Activated CD4-positive, alpha-beta memory T cell treated with anti-CD3 and anti-CD28 coated beads for 36 hours (primary cell): ENCODE measurements around the gene XYLT1. TPM values are rescaled to one million over a fixed set of nuclear protein-coding genes. Genes with fewer than 3 reads are reported as not detected.

ENCODE experiments used
- CTCF ChIA-PET: fragments of 350-600 bp; sonication (Branson Sonifier 250); formaldehyde crosslinking; loops from one replicate; lab custom pipeline; 2021; ENCODE audit warnings: antibody characterized with exemption, inconsistent platforms; lab: Charles Lee
- POLR2A ChIA-PET: fragments of 350-600 bp; sonication (Branson Sonifier 250); formaldehyde crosslinking; loops from one replicate; lab custom pipeline; 2021; ENCODE audit warnings: antibody characterized with exemption; lab: Charles Lee
- DNase-seq: peaks from one replicate; pipeline ENCODE4 v3.0.0-alpha.2; 2020
- H3K27ac Mint-ChIP-seq: one replicate; pipeline ENCODE4 v1.8.0; 2021; ENCODE audit warnings: mixed read lengths
- H3K27me3 Mint-ChIP-seq: one replicate; pipeline ENCODE4 v1.8.0; 2021; ENCODE audit warnings: mixed read lengths
- H3K36me3 Mint-ChIP-seq: one replicate; pipeline ENCODE4 v1.8.0; 2021; ENCODE audit warnings: mixed read lengths
- H3K4me1 Mint-ChIP-seq: one replicate; pipeline ENCODE4 v1.8.0; 2021; ENCODE audit warnings: low read depth, mixed read lengths
- H3K4me3 Mint-ChIP-seq: one replicate; pipeline ENCODE4 v1.8.0; 2021; ENCODE audit warnings: mild to moderate bottlenecking, mixed read lengths
- H3K9me3 Mint-ChIP-seq: one replicate; pipeline ENCODE4 v1.8.0; 2021; ENCODE audit warnings: mixed read lengths
- intact Hi-C: fragments of 100-400 bp; cut with micrococcal nuclease; formaldehyde crosslinking; loops from one replicate; pipeline ENCODE4 v1.15.1; 2023
- total RNA-seq, 2 experiments: library from RNA; stranded (reverse); gene quantifications; one replicate each; pipeline ENCODE4 v1.2.3, GENCODE V29; 2021

XYLT1 gene
- total RNA-seq, 2 experiments from 2014 or later: 6.2 to 6.8 TPM

DNA sequence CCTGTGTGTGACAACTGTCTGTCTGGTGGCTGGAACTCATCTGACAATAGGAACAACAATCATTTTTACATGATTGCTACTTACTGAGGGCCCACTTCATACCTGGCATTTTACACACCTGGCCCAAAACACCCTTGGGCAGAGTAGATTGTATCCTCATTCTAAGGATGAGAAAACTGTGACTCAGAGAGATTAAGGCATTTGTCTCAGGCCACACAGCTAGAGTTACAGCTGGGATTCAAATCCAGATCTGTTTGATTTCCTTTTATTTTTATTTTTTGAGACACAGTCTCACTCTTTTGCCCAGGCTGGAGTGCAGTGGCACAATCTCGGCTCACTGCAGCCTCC is 242.1 kb downstream of the XYLT1 start:
- ChIA-PET CTCF (no interaction called here), POLR2A (no interaction called here)
- Mint-ChIP-seq H3K9me3 (no peaks in the 10 kb centered on the region), H3K4me3 (no peak overlapping the region), H3K27ac (no peak overlapping the region), H3K4me1 (no peaks in the 10 kb centered on the region), H3K27me3 (no peaks in the 10 kb centered on the region), H3K36me3 (peaks cover 1% of the 10 kb centered on the region)
- no peak for DNase-seq
- intact Hi-C loops: no loop called here

DNA sequence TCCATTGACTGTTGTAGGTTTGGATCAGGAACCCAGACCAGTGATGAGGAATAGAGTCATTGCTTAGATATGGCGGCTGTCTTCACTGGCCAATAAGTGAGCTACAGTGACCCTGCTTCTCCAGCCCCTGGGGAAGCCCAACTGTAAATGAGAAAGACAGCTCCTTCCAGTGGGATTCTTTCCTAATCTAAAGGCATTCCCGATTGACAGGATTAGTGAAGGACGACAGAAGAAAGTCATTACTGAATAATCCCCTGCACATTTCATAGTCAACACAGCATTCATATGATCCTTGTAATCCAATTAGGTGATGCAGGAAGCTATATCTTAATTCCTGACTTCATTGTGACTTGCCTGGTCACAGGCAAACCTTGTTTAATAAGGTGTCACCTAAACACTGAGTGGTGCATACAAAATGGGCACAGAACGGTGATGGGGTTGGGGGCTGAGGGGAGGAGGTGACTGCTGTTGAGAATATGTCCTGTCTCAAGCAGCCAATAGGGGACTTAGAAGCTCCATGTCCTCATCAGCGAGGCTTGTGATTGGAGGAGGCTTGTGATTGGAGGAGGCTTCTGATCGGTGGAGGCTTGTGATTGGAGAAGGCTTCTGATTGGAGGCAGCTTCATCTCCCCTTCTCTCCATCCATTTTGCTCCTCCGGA is 242.6 kb downstream of the XYLT1 start:
- Mint-ChIP-seq H3K4me1 (no peaks in the 10 kb centered on the region), H3K4me3 (no peak overlapping the region), H3K27ac (no peak overlapping the region), H3K36me3 (peaks cover 1% of the 10 kb centered on the region), H3K9me3 (no peaks in the 10 kb centered on the region), H3K27me3 (no peaks in the 10 kb centered on the region)
- intact Hi-C loops: no loop called here
- DNase-seq: no peak
- POLR2A ChIA-PET: no interaction called here
- CTCF ChIA-PET: no interaction called here

DNA sequence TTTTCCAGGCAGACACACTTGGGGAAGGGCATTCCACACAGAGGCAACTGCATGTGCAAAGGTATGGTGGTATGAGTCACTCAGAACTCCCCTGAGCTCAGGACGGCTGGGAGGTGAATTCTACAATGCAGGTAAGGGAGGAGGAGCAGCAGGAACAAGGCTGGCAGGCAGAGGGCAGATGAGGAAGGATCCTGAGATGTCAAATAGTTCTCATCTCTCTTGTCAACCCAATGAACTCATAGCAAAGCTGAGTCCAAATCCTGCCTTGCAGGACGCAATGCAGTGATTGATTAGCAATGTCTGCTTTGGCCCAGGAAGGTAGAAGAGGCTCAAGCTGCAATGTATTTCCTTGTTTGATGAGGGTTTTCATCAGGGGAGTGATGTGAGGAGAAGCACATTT is 243.5 kb downstream of the XYLT1 start:
- H3K27me3 Mint-ChIP-seq: no peaks in the 10 kb centered on the region
- ChIA-PET CTCF (no interaction called here), POLR2A (no interaction called here)

DNA sequence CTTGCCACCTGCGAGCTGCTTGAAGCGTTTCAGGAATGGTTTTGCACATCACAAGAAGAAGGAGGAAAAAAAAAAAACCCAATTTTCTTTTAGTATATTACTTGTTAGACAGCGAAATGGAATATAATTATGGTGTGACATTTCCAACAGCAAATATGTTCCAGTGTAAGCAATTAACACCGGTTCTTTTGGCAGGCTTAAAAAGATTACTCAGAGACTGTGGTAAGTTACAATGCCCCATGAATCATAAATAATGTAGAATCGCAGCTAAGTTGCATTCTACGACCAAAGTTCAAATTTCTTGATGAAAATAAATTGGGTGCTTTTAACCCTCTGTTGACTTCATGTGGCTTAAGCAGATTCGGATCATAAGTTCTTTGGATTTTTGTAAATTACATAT is 245.2 kb downstream of the XYLT1 start:
- H3K36me3 Mint-ChIP-seq: peaks cover 3% of the 10 kb centered on the region
- POLR2A ChIA-PET: no interaction called here
- intact Hi-C loops: no loop called here
- CTCF ChIA-PET: interaction anchor here (0.8 kb wide), 1 partner anchor 31 kb away, joined by 3 read pairs; no protein-coding TSS in a partner anchor
- H3K27ac Mint-ChIP-seq: no peak overlapping the region
- DNase-seq: no peak
- no peaks in the 10 kb centered on the region for H3K27me3 Mint-ChIP-seq
- no peaks in the 10 kb centered on the region for H3K9me3 Mint-ChIP-seq
- H3K4me3 Mint-ChIP-seq: no peak overlapping the region
- no peaks in the 10 kb centered on the region for H3K4me1 Mint-ChIP-seq

More for the DNA sequence above, 243.5 kb downstream of the XYLT1 start:
- no peaks in the 10 kb centered on the region for H3K9me3 Mint-ChIP-seq
- no peaks in the 10 kb centered on the region for H3K4me1 Mint-ChIP-seq
- intact Hi-C loops: no loop called here
- H3K27ac Mint-ChIP-seq: no peak overlapping the region
- peaks cover 1% of the 10 kb centered on the region for H3K36me3 Mint-ChIP-seq
- no peak for DNase-seq
- no peak overlapping the region for H3K4me3 Mint-ChIP-seq

DNA sequence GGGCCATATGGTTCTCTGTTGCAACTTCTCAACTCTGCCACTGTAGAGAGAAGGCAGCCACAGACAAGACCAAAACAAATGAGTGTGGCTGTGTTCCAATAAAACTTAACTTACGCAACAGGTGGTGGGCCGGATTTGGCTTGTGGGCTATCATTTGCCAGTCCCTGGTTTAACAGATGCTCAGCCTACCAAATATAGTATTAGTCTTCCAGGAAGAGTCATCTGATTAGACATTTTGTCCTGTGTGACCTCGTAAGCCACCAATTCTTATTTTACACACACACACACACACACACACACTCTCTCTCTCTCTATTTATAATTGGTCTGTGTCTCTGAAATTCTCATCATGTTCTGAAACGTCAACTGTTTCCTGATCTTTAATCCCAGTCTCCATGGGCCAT is 245.9 kb downstream of the XYLT1 start:
- H3K36me3 Mint-ChIP-seq: peaks cover 3% of the 10 kb centered on the region
- POLR2A ChIA-PET: no interaction called here
- no peaks in the 10 kb centered on the region for H3K27me3 Mint-ChIP-seq
- peak; percentile 13 for DNase-seq
- no peak overlapping the region for H3K4me3 Mint-ChIP-seq
- H3K27ac Mint-ChIP-seq: no peak overlapping the region
- H3K4me1 Mint-ChIP-seq: no peaks in the 10 kb centered on the region
- CTCF ChIA-PET: no interaction called here
- intact Hi-C loops: no loop called here
- H3K9me3 Mint-ChIP-seq: no peaks in the 10 kb centered on the region

DNA sequence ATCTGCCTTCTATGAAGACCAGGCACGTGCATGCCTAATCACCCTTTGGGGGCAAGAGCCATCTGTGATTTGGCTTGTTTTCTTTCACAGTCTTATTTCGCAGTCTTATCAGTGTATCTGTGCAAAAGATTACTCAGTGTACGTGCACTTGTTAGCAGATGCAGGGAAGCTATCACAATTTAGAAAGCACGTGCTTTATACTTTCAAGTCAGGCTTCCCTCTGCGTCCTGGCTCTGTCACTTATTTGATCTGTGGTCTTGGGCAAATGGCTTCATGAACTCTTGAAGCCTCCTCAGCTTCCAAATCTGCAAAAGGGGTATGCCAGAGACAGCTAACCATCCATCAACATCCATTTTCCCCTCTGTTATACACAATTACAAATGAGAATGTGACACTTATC is 246.4 kb downstream of the XYLT1 start:
- intact Hi-C loops: no loop called here
- Mint-ChIP-seq H3K9me3 (no peaks in the 10 kb centered on the region), H3K27ac (no peak overlapping the region), H3K27me3 (no peaks in the 10 kb centered on the region), H3K4me1 (no peaks in the 10 kb centered on the region), H3K4me3 (no peak overlapping the region), H3K36me3 (peaks cover 3% of the 10 kb centered on the region)
- DNase-seq: no peak
- ChIA-PET POLR2A (no interaction called here), CTCF (interaction anchor here (1.0 kb wide), 1 partner anchor 243 kb away, joined by 3 read pairs; no protein-coding TSS in a partner anchor)

DNA sequence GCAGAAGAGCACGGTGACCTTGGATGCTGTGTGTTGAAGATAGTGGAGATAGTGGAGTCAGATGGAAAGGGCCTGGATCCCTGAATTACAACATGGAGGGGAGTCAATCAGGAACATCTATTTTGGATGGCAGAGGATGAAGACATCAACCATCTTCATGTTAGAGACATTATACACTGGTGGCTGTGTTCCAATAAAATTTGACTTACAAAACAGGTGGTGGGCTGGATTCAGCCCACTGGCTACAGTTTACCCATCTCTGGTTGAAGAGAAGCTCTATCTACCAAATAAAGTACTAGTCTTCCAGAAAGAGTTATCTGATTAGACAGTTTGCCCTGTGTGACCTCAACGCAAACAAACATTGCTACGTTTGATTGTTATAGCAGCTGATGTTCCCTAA is 247.2 kb downstream of the XYLT1 start:
- intact Hi-C loops: no loop called here
- DNase-seq: no peak
- Mint-ChIP-seq H3K9me3 (no peaks in the 10 kb centered on the region), H3K4me1 (no peaks in the 10 kb centered on the region), H3K4me3 (no peak overlapping the region), H3K27me3 (no peaks in the 10 kb centered on the region), H3K36me3 (peaks cover 3% of the 10 kb centered on the region), H3K27ac (no peak overlapping the region)
- ChIA-PET POLR2A (no interaction called here), CTCF (interaction anchor here (1.0 kb wide), 1 partner anchor 244 kb away, joined by 3 read pairs; no protein-coding TSS in a partner anchor)

DNA sequence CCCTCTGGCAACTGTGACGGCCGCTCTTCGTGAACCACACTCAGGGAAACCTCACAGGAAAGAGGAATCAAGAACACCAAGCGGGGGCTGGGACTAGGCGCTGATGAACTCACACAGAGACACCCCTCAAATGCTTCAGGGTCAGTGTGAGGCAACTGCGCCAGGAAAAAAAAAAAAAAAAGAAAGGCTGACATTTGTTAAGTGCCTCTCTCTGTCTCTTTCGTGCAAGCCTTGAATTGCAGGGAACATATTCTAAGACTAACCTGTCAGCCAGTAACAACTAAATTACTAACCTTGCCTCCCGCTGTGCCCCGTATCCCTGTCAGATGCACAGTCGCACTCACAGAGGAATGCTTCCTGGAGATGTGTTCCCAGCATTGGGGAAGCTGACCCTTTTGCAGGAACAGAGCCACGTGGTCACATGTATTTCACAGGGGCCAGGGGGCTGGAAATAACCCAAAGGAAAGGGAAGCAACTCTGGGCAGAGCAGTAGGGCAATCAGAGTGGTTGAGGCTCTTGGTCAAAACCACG is 247.8 kb downstream of the XYLT1 start:
- Mint-ChIP-seq H3K4me1 (no peaks in the 10 kb centered on the region), H3K36me3 (peaks cover 3% of the 10 kb centered on the region), H3K9me3 (no peaks in the 10 kb centered on the region), H3K4me3 (no peak overlapping the region), H3K27ac (no peak overlapping the region), H3K27me3 (no peaks in the 10 kb centered on the region)
- POLR2A ChIA-PET: no interaction called here
- no peak for DNase-seq
- CTCF ChIA-PET: no interaction called here
- intact Hi-C loops: no loop called here

DNA sequence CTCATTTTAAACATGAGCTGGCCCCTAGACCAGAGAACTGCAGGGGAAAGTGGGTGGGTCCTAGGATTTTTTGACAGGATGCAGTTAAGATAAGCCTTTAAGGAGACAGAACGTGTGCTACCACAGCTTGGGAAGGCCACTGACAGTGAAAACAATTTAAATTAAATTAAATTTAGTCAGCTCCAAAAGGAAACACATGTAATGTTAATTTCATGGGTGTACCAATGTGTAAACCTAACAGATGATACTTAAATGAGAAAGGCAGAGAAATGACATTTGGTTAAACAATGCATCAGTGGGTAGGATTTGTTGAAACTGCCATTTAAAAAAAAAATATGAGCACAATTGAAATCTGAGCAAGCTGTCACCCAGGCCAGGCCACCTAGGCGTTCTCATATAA is 250.8 kb downstream of the XYLT1 start:
- Mint-ChIP-seq H3K36me3 (peaks cover 3% of the 10 kb centered on the region), H3K27me3 (no peaks in the 10 kb centered on the region), H3K9me3 (no peaks in the 10 kb centered on the region), H3K27ac (no peak overlapping the region), H3K4me3 (no peak overlapping the region), H3K4me1 (no peaks in the 10 kb centered on the region)
- POLR2A ChIA-PET: no interaction called here
- CTCF ChIA-PET: interaction anchor here (1.8 kb wide), 1 partner anchor 26 kb away, joined by 4 read pairs; no protein-coding TSS in a partner anchor
- intact Hi-C loops: loop anchor here (10.0 kb wide), 1 partner anchor 145 kb away; no protein-coding TSS in a partner anchor
- DNase-seq: no peak

DNA sequence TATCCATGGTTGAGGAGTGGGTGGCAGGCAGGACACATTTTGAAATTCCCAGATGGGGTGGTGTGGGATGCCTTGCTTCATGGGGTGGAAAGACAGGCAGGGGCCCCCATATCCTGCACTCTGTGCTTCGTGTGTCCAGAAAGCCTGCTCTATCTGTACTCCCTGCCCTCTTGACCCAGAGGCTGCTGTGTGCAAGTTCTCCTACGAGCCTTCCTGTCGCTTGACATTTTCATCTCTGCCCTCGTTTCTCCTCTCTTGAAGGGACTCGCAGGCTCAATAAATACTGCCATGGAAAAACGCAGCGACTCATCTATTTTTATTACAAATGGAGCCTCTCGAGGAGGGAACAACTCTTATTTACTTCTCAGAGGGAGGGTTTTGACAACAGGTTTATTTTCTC is 254.8 kb downstream of the XYLT1 start:
- DNase-seq: no peak
- Mint-ChIP-seq H3K4me3 (no peak overlapping the region), H3K27me3 (no peaks in the 10 kb centered on the region), H3K27ac (no peak overlapping the region), H3K36me3 (peaks cover 12% of the 10 kb centered on the region), H3K4me1 (peaks cover 6% of the 10 kb centered on the region), H3K9me3 (peaks cover 11% of the 10 kb centered on the region)
- intact Hi-C loops: loop anchor here (10.0 kb wide), 1 partner anchor 149 kb away; no protein-coding TSS in a partner anchor
- CTCF ChIA-PET: no interaction called here
- POLR2A ChIA-PET: no interaction called here

DNA sequence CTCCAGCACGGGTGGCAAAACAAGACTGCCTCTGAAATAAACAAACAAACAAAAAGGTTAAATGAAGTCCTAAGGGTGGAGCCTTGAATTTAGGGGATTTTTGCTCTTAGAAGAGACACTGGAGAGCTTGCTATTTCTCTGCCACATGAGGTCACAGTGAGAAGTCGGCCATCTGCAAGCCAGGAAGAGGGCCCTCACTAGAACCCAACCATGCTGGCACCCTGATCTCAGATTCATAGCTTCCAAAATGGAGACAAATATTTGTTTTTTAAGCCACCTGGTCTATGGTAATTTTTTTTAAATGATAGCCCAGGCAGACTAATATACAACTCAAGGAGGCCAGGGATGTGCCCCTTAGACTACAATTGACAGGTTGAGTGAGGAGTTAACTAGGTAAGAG is 255.5 kb downstream of the XYLT1 start:
- no peak overlapping the region for H3K27ac Mint-ChIP-seq
- ChIA-PET POLR2A (no interaction called here), CTCF (no interaction called here)
- H3K36me3 Mint-ChIP-seq: peaks cover 12% of the 10 kb centered on the region
- H3K27me3 Mint-ChIP-seq: no peaks in the 10 kb centered on the region
- intact Hi-C loops: loop anchor here (10.0 kb wide), 1 partner anchor 149 kb away; no protein-coding TSS in a partner anchor
- peaks cover 11% of the 10 kb centered on the region for H3K9me3 Mint-ChIP-seq
- H3K4me3 Mint-ChIP-seq: no peak overlapping the region
- DNase-seq: no peak
- peaks cover 6% of the 10 kb centered on the region for H3K4me1 Mint-ChIP-seq

DNA sequence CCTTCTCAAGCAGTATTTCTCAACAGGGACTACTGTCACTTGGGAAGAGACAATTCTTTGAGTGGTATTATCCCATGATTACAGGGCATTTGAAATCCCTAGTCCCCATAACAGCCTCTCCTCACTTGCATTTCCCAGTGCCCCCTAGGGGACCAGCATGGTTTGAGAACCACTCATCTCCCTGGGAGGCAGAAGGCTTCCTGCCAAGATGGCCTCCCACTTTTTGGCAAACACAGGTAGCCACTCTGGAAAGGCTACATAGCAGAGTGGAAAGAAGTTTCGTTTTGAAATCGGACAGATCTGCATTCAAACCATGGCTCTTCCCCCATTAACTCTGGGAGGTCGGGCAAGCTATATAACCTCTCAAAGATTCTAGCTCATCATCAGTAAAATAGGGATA is 256.8 kb downstream of the XYLT1 start:
- Mint-ChIP-seq H3K36me3 (peaks cover 12% of the 10 kb centered on the region), H3K27ac (no peak overlapping the region), H3K9me3 (peaks cover 11% of the 10 kb centered on the region), H3K27me3 (no peaks in the 10 kb centered on the region), H3K4me1 (peaks cover 6% of the 10 kb centered on the region), H3K4me3 (no peak overlapping the region)
- DNase-seq: no peak
- intact Hi-C loops: loop anchor here (5.0 to 10.0 kb wide), 2 partner anchors 151 to 258 kb away; partner anchors contain the start of gene XYLT1
- ChIA-PET POLR2A (no interaction called here), CTCF (no interaction called here)

DNA sequence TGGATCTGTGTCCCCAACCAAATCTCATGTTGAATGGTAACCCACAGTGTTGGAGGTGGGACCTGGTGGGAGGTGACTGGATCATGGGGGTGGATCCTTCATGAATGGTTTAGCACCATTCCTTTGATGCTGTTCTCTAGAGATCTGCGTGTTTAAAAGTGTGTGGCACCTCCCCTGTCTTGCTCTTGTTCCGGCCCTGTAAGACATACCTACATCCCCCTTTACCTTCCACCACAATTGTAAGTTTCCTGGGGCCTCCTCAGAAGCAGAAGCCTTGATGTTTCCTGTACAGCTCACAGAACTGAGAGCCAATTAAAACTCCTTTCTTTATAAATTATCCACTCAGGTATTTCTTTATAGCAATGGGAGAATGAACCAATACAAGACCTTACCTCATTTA is 257.7 kb downstream of the XYLT1 start:
- Mint-ChIP-seq H3K9me3 (peaks cover 11% of the 10 kb centered on the region), H3K4me1 (peaks cover 6% of the 10 kb centered on the region), H3K4me3 (no peak overlapping the region), H3K27me3 (no peaks in the 10 kb centered on the region), H3K27ac (no peak overlapping the region), H3K36me3 (peaks cover 12% of the 10 kb centered on the region)
- ChIA-PET POLR2A (no interaction called here), CTCF (no interaction called here)
- intact Hi-C loops: loop anchor here (5.0 to 10.0 kb wide), 2 partner anchors 152 to 259 kb away; partner anchors contain the start of gene XYLT1
- DNase-seq: no peak
